HepG2 (cell line): Measurements from ENCODE around the gene NEK6.

Experiments used
- CTCF ChIP-seq: sonication (generic); formaldehyde crosslinking; IDR thresholded peaks from 2 replicates; pipeline ENCODE4 v1.5.0; 2020; ENCODE audit warnings: mild to moderate bottlenecking, missing genetic modification reagents, moderate library complexity
- DNMT3B ChIP-seq: conservative IDR thresholded peaks from 2 replicates; pipeline ENCODE4 v1.6.1; 2016; ENCODE audit warnings: missing biosample characterization, control low read depth
- DPF2 ChIP-seq: sonication (generic); formaldehyde crosslinking; IDR thresholded peaks from 2 replicates; pipeline ENCODE4 v1.4.0; 2020; ENCODE audit warnings: mild to moderate bottlenecking, low read depth, missing genetic modification reagents, borderline replicate concordance
- ELF1 ChIP-seq: sonication (generic); formaldehyde crosslinking; IDR thresholded peaks from 2 replicates; pipeline ENCODE4 v1.4.0; 2020; ENCODE audit warnings: missing genetic modification reagents
- ESRRA ChIP-seq: sonication (generic); formaldehyde crosslinking; IDR thresholded peaks from 2 replicates; pipeline ENCODE4 v1.5.1; 2020; ENCODE audit warnings: mild to moderate bottlenecking, low read depth, missing genetic modification reagents
- GPN1 ChIP-seq: sonication (generic); formaldehyde crosslinking; IDR thresholded peaks from 2 replicates; pipeline ENCODE4 v1.5.1; 2020; ENCODE audit warnings: missing genetic modification reagents, borderline replicate concordance
- JUND ChIP-seq: sonication (generic); formaldehyde crosslinking; IDR thresholded peaks from 2 replicates; pipeline ENCODE4 v1.8.0; 2022; ENCODE audit warnings: mild to moderate bottlenecking, missing genetic modification reagents
- KLF9 ChIP-seq: IDR thresholded peaks from 2 replicates; pipeline ENCODE4 v1.6.1; 2016; ENCODE audit warnings: low read depth
- POLR2AphosphoS2 ChIP-seq: IDR thresholded peaks from 2 replicates; pipeline ENCODE4 v1.6.1; 2011; ENCODE audit warnings: low read depth, low read length, improper control_type of control experiment
- POLR2AphosphoS5 ChIP-seq: IDR thresholded peaks from 2 replicates; pipeline ENCODE4 v1.6.1; 2012; ENCODE audit warnings: low read depth, low read length
- TCF7L2 ChIP-seq: IDR thresholded peaks from 2 replicates; pipeline ENCODE4 v1.6.1; 2011; ENCODE audit warnings: mild to moderate bottlenecking, low read depth, low read length, moderate library complexity
- TRIM22 ChIP-seq: fragments of 450-650 bp; IDR thresholded peaks from 2 replicates; pipeline ENCODE4 v1.6.1; 2017
- ZNF382 ChIP-seq: sonication (generic); formaldehyde crosslinking; IDR thresholded peaks from 2 replicates; pipeline ENCODE4 v1.5.0; 2020; ENCODE audit warnings: missing genetic modification reagents, mild to moderate bottlenecking, borderline replicate concordance
- TF ChIP-seq, protein P1 (sequence below): sonication (generic); formaldehyde crosslinking; IDR thresholded peaks from 2 replicates; pipeline ENCODE4 v1.5.0; 2020; ENCODE audit warnings: mild to moderate bottlenecking, missing genetic modification reagents, borderline replicate concordance

DNA sequence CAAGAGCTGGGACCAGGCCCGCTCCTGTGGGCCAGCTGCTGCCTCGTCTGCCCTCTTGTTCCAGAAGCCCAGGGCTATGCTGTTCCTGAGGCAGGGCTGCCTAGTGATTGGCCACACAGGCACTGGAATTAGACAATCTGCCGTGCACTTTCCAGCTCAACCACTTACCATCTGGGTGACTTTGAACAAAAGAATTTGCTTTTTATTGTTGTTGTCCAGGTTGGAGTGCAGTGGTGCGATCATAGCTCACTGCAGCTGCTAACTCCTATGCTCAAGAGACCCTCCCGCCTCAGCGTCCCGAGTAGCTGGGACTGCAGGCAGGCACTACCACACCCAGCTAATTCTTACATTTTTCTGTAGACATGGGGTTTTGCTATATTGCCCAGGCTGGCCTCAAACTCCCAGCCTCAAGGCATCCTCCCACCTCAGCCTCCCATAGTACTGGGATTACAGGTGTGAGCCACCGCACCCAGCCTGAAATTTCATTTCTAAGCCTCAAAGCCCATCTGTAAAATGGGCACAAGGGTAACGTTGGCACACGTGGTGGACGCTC lies 1.2 kb upstream of the NEK6 start:
- TF ChIP-seq POLR2AphosphoS2 = no peak
- no peak for TF ChIP-seq GPN1
- no peak for TF ChIP-seq ELF1 (CRISPR knock-in tag)
- TF ChIP-seq DPF2 (CRISPR knock-in tag) = no peak
- no peak for TF ChIP-seq ZNF382
- TF ChIP-seq TCF7L2 = no peak
- TF ChIP-seq, protein P1, sequence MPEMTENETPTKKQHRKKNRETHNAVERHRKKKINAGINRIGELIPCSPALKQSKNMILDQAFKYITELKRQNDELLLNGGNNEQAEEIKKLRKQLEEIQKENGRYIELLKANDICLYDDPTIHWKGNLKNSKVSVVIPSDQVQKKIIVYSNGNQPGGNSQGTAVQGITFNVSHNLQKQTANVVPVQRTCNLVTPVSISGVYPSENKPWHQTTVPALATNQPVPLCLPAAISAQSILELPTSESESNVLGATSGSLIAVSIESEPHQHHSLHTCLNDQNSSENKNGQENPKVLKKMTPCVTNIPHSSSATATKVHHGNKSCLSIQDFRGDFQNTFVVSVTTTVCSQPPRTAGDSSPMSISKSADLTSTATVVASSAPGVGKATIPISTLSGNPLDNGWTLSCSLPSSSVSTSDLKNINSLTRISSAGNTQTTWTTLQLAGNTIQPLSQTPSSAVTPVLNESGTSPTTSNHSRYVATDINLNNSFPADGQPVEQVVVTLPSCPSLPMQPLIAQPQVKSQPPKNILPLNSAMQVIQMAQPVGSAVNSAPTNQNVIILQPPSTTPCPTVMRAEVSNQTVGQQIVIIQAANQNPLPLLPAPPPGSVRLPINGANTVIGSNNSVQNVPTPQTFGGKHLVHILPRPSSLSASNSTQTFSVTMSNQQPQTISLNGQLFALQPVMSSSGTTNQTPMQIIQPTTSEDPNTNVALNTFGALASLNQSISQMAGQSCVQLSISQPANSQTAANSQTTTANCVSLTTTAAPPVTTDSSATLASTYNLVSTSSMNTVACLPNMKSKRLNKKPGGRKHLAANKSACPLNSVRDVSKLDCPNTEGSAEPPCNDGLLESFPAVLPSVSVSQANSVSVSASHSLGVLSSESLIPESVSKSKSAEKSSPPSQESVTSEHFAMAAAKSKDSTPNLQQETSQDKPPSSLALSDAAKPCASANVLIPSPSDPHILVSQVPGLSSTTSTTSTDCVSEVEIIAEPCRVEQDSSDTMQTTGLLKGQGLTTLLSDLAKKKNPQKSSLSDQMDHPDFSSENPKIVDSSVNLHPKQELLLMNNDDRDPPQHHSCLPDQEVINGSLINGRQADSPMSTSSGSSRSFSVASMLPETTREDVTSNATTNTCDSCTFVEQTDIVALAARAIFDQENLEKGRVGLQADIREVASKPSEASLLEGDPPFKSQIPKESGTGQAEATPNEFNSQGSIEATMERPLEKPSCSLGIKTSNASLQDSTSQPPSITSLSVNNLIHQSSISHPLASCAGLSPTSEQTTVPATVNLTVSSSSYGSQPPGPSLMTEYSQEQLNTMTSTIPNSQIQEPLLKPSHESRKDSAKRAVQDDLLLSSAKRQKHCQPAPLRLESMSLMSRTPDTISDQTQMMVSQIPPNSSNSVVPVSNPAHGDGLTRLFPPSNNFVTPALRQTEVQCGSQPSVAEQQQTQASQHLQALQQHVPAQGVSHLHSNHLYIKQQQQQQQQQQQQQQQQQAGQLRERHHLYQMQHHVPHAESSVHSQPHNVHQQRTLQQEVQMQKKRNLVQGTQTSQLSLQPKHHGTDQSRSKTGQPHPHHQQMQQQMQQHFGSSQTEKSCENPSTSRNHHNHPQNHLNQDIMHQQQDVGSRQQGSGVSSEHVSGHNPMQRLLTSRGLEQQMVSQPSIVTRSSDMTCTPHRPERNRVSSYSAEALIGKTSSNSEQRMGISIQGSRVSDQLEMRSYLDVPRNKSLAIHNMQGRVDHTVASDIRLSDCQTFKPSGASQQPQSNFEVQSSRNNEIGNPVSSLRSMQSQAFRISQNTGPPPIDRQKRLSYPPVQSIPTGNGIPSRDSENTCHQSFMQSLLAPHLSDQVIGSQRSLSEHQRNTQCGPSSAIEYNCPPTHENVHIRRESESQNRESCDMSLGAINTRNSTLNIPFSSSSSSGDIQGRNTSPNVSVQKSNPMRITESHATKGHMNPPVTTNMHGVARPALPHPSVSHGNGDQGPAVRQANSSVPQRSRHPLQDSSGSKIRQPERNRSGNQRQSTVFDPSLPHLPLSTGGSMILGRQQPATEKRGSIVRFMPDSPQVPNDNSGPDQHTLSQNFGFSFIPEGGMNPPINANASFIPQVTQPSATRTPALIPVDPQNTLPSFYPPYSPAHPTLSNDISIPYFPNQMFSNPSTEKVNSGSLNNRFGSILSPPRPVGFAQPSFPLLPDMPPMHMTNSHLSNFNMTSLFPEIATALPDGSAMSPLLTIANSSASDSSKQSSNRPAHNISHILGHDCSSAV = no peak
- TF ChIP-seq CTCF (CRISPR knock-in tag) = no peak
- no peak for TF ChIP-seq DNMT3B (CRISPR knock-in tag)
- no peak for TF ChIP-seq POLR2AphosphoS5
- TF ChIP-seq KLF9 (CRISPR knock-in tag) = no peak
- TF ChIP-seq ESRRA (CRISPR knock-in tag) = no peak
- TF ChIP-seq JUND (CRISPR knock-in tag) = no peak
- TF ChIP-seq TRIM22 = no peak
